GM21515 (cell line): Measurements from ENCODE around the gene DACT2.
"Not testable (repeated sequence)": the region's sequence is repeated elsewhere in the genome, so short reads cannot be mapped to it uniquely, and the experiment has no call there.

Experiments used
- ATAC-seq: cut with Tn5 transposase; IDR thresholded peaks from one replicate; pipeline ENCODE4 v1.9.1; 2021; ENCODE audit not compliant: unreplicated experiment

The DACT2 gene

DNA sequence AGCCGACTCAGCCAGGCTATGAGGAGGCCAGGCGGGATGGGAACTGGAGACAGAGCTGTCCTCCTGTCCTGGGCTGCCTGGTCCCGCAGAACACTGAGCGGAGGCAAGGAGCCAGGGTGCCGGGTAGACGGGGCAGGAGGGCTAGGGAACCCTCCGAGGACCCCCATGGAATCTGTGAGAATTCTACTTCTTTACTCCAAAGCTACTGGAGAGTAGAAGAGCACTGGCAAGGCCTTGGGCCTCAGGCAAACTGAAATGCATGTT lies 14.9 kb downstream of the DACT2 start:
- ATAC-seq: no peak

GRCh38 chr6:168303982-168304751 lies 15.4 kb downstream of the DACT2 start:
- no peak for ATAC-seq

DNA sequence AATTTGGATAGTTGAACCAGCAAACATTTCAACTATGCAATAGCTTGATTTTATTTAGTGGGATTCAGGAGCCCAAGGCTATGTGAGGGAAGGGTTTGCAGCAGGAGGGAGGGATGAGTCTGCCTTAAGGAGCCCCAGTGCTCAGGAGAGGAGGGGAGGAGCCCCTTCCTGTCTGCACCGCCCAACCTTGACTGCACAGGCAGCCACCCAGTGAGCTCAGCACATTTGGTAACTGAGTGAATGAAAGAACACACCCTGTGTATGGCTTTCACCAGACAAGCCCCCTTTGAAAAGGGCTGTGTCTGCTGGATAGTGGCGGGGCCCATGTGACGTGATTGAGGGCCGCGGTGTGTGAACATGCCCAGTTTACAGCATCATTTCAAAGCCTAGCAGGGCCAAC lies 17.0 kb downstream of the DACT2 start:
- ATAC-seq: no peak

DNA sequence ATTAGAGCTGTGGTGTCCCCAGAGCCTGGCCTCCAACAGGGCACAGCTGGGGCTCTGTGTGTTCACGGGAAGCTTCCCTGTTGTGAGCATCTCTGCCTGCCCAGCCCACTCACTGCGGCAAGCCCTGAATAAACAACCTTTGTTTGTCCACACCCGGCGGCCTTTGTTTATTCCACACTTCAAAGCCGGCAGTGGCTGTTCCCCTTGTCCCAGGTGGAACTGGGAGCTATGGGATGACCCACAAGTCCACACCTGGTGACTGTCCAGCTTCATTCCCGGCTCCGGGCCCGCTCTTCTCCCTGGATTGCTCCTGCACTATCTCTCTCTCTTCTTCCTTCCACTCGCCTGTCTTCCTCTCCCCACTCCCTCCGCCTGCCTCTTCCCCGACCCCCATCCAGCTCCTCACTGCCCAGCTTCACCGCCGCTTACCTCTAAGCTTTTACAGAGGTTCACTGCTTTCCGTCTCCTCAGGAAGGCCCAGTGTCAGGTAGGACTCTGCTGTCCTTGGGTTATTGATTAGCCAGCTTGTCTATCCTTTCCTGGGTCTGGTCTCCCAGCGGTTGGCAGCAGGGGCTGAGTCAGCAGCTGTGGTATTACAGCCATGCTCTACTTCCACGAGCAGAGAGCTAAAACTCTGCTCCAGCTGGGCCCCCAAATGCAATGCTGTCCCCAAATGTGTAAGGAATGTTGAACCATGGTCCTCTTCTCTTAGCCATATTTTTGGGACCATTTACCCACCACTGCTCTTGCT lies 17.8 kb downstream of the DACT2 start:
- ATAC-seq: no peak

DNA sequence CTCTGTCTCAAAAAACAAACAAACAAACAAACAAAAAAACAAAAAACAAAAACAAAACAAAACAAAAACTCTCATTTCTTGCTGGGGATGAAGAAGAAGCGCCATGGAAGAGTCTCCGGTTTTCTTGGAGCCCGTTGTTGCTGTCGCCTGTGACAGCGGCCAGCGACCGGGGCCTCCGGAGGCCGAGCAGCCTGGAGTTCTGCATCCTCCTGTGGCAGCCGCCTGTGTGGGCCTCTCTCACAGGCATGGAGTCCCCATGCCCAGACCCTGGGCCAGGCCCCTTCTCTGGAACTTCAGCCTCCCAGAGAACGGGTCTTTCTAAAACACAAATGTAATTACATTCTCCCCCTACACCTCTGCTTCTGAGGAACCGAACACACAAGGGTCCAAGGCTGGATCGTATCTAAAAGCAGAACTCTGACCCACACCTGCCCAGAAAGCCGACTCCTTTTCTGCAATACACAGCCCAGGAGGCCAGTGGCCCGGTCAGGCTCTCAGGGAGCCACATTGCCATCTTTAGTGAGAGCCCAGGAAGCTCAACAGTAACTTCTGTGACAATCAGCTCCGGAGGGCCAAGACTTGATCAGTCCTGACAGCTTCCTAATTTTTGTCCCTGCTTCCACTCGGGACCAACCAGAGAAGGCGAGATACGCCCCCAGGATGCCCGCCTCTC lies 18.5 kb downstream of the DACT2 start:
- no peak for ATAC-seq

DNA sequence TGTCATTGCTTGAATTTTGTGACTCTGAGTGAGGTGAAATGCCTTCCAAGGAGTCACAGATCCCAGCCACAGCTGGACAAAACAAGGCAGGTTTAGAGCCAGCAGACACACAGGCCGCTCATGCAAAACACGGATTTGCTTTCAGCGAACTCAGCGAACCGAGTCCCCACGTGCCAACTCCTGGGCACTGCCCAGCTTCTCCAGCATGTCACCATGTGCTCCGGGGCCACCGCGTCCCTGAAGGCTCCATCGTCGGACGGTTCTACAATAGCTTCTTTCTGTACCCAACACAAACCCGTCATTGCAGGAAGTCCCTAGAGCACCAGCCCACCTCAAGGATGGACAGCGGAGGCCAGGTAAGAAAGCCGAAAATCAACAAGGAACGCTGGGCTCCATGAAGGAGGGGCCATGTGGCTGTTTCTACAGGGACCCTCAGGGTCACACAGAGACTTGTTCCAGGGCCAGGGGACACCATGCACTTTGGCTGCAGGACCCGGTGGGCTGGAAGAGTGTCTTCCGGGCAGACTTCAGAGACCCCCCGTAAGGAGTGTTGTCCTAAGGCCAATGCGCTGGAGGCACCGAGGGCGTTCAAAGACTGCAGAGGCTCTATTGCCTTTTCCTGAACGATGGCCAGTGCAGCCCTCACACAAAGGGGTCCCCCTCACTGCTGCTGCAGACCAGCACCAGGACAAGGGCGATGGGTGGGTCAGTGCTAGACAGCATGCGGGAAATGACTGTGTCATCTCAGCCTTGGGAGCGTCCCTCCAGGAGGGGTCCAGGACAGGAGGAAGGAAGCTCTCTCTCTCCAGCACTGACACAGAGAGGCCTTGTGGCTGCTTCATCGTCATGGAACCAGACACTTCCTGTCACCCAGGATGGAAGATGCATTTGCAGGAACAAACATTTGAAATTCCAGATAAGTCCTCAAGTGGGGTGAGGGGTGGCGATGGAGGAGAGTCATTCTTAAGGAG lies 19.8 kb downstream of the DACT2 start:
- no peak for ATAC-seq

- no peak for ATAC-seq
These were observed 21.9 kb downstream of the DACT2 start for GRCh38 chr6:168297643-168298042.

- no peak for ATAC-seq
These were observed 24.7 kb downstream of the DACT2 start for GRCh38 chr6:168294901-168295300.

GRCh38 chr6:168293636-168294530 lies 25.7 kb downstream of the DACT2 start:
- ATAC-seq: no peak

- ATAC-seq: no peak
These were observed 26.8 kb downstream of the DACT2 start for GRCh38 chr6:168292826-168293225.

GRCh38 chr6:168291450-168291849 lies 28.1 kb downstream of the DACT2 start:
- ATAC-seq: no peak

DNA sequence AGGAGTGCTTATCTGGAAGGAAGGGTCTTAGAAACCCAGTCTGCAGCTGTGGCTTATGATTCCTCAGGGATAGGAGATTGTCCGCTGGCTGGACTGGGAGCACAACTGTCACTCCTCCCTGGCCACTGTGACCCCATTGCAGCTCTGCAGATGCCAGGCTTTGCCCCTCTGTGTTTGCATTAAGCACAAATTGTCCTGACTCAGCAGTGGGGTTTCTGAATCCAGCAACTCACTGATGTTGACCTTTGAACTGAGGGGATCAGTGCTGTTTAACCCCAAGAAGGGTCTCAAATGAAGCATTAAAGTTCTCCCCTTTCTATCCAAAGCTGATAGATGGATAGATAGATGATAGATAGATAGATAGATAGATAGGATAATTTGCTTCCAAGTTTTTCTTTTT lies 29.5 kb downstream of the DACT2 start:
- ATAC-seq: no peak

GRCh38 chr6:168289571-168289962 lies 30.0 kb downstream of the DACT2 start:
- no peak for ATAC-seq

DNA sequence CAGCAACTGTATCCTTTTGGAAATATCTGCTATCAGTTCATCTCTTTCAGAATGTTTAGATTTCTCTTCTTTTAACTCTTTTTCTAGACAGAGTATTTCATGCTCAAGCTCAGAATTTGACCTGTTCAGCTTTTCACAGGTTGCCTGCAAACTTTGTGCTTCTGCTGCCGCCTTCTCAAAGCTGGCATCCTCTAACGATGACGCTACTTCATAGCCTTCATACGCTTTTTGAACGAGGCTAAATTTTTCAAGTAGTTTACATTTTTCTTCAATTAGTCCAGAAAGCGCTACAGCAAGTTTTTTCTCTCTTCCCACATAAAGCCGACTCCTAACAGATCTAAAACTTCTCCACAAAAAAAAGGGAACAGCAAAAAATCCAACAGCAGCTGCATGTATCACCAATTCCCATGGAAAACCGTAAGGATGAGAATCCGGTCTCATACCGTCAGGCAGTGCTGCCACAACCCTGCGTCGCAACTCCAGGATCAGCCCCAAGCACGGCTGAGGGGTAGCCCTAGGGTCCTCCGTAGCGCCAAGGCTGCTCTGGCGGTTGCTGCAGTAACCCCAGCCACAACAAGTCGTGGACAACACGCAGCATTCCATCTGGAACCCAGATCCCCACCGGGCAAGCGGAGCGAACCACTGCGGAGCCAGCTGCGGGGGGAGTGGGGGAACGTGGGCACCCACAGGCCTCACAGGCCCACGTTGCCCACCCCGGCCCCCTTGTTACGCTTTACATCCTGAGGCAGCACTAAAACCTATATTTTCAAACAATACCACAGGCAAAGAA lies 30.6 kb downstream of the DACT2 start:
- ATAC-seq: no peak

DNA sequence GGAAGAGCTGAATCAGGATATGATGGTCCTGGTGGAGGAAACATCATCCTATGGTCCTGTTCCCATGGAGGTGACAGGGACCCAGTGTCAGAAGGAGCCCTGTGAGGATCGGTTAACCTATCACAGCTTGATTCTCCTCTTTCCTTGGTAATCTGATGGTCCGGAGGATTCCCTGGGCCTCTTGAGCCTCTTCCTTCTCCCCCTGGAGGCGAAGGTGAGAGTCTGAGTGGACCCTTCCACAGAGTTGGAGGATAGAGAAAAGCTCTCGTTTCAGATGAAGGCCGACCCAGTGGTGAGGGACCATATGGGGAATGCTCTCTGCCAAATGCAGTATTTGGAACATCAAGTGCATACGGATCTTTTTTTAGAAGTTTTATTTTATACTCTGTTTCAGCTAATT lies 32.1 kb downstream of the DACT2 start:
- ATAC-seq: not testable (repeated sequence)

DNA sequence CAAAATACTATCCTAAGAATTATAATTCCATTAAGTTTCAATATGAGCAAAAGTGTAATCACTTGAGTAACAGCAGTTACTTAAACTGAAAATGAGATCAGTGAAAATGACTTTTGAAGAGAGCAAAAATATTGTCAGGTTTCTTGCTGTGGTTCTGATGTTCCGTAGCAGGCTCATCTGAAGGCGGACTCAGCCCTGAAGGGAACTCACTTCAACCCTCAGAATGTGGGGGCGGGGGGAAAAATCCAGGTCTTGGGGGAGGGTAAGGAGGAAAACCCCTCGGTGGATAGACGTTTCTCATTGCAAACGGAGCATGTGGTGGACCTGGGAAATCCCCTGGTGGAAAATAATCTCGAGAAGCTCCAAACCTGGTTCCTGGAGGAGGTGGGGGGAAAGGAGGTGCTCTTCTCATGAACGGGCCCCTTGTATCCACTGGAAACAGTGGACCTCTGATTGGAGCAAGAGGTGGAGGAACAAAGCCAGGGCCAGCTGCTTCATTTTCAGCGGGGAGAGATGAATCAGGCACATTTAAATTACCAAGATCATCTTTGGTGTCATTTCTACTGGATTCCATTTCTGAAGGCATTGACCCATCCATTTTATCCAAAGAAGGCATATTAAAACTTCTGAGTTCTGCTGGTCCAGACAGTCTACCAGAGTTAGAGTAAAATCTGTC lies 32.7 kb downstream of the DACT2 start:
- ATAC-seq: not testable (repeated sequence)

GRCh38 chr6:168286116-168286515 lies 33.5 kb downstream of the DACT2 start:
- ATAC-seq: no peak

GRCh38 chr6:168285456-168285855 lies 34.1 kb downstream of the DACT2 start:
- ATAC-seq: no peak

DNA sequence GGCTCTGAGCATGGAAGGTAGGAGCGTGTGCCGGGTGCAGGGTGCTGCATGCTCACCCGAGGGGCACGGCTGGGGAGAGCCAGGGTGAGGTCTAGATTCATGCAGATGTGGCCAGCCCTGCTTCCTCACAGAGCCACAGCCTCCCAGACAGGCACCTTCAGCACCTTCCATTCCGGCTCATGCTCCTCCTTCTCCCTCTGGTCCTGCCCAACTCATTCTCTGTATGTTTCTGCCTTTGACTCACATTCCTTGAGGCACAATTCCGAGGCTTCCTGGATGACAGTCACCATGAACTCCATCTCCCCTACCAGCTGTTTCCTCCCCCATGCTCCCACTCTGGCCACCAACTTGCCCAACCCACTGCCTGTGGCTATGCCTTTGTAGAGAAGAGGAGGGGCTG lies 35.4 kb downstream of the DACT2 start:
- ATAC-seq: no peak
